Gastroesophageal sphincter (tissue), 4 donors: ENCODE data around the gene FEM1B. TPM values are rescaled to one million over a fixed set of nuclear protein-coding genes. Genes with fewer than 3 reads are reported as not detected.
A peak's percentile ranks its signal among the peaks of the same experiment; 100 is the strongest.

Experiments used
- ATAC-seq: fragments of 150-250 bp; one replicate; pipeline ENCODE4 v1.9.1; 2016; ENCODE audit warnings: mild to moderate bottlenecking, moderate library complexity
- H3K27ac ChIP-seq, 4 donors: fragments of 200-600 bp; sonication (generic) in 3 of 4; 1 replicate in 3 of 4; 2 replicates in 1 of 4; pipeline ENCODE4 v1.5.1; 2016 to 2019
- H3K27me3 ChIP-seq: fragments of 200-600 bp; sonication (generic); one replicate; pipeline ENCODE4 v1.5.1; 2019
- H3K36me3 ChIP-seq, 2 donors: fragments of 200-600 bp; sonication (generic); one replicate each; pipeline ENCODE4 v1.5.1; 2019; ENCODE audit warnings: control low read depth in 1 of 2
- H3K4me1 ChIP-seq, 3 donors: fragments of 200-600 bp; sonication (generic); 1 replicate in 2 of 3; 2 replicates in 1 of 3; pipeline ENCODE4 v1.5.1; 2016 to 2019; ENCODE audit warnings: control low read depth in 2 of 3
- H3K4me3 ChIP-seq, 2 donors: fragments of 200-600 bp; sonication (generic); one replicate each; pipeline ENCODE4 v1.5.1; 2019; ENCODE audit warnings: mild to moderate bottlenecking in 1 of 2, moderate library complexity in 1 of 2
- H3K9me3 ChIP-seq, 3 donors: fragments of 200-600 bp; sonication (generic); one replicate each; pipeline ENCODE4 v1.5.1; 2017 to 2019; ENCODE audit warnings: control low read depth in 2 of 3
- EP300 ChIP-seq: sonication (generic); formaldehyde crosslinking; IDR thresholded peaks from one replicate; pipeline ENCODE4 v1.6.1; 2017; ENCODE audit warnings: antibody characterized with exemption, mild to moderate bottlenecking
- POLR2A ChIP-seq, 2 donors: fragments of 450-650 bp; IDR thresholded peaks; one replicate each; pipeline ENCODE4 v1.6.1; 2017; ENCODE audit warnings: antibody characterized with exemption in 2 of 2, mild to moderate bottlenecking in 2 of 2, moderate library complexity in 1 of 2
- POLR2AphosphoS5 ChIP-seq: sonication (generic); formaldehyde crosslinking; IDR thresholded peaks from one replicate; pipeline ENCODE4 v1.6.1; 2017; ENCODE audit warnings: antibody characterized with exemption
- WGBS, 2 donors: methylation state at CpG; one replicate each; pipeline ENCODE4 v1.1.5; 2018; ENCODE audit warnings: low coverage in 1 of 2; 5-methylcytosine and 5-hydroxymethylcytosine counted together
- total RNA-seq, 4 donors: library from RNA; depleted of rRNA; stranded (reverse); fragments of >200 nt; gene quantifications; one replicate each; pipeline ENCODE4 v1.1.0, GENCODE V29; 2016
- TF ChIP-seq, protein P1 (sequence below), 4 experiments: fragments of 200-600 bp in 2 of 4; fragments of 450-650 bp in 2 of 4; sonication (generic) in 1 of 4; IDR thresholded peaks; one replicate each; pipeline ENCODE4 v1.5.1; 2017 to 2019; ENCODE audit warnings: antibody characterized with exemption in 4 of 4, mild to moderate bottlenecking in 2 of 4, moderate library complexity in 2 of 4

The FEM1B gene
- total RNA-seq, 4 donors from 2014 or later = 64.8 to 71.7 (median 67.5) TPM

DNA sequence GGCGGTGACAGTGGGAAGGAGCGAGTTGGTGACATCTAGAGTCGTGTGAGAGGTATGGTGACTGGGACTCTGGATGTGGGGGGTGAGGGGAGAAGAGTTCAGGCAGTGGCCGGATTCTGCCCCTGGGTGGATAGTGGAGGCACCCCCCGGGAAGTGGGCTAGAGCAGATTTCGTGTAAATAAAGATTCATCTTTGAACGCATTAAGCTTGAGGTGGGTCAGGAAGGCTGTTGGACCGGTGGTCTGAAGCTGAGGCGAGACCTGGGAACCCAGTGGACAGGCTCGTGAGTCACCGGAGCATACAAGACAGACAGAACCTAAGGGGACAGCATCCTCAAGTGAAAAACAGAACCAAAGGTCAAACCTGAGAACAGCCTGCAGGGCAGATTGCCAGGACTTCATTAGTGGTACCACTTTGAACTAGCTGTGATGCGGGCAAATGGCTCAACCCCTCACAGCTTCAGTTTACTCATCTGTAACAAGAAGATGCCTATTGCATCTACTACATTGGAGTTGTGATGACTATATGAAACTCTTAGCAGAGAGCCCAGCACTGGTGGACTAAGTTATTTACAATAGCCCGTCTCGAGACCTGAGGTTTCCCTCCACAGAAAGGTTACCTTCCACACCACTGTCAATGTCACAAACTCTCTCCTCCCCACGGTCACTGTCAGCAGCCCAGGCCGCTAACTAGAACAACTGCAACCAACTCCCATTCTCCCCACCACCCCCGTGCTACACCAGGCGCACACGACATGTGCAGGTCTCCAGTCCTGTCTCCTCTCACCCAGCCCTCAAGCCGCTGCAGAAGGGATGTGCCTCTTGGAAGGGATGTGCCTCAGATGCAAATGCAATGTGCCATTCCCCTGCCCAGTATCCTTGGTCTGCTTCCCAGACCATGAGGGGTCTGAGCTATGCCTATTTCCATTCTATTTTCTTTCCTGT, 47.1 kb upstream of the FEM1B start:
- TF ChIP-seq POLR2AphosphoS5 = no peak
- TF ChIP-seq POLR2A (IDR thresholded peaks at IDR 0.05) = no peak
- no peak for TF ChIP-seq EP300
- TF ChIP-seq, protein P1, sequence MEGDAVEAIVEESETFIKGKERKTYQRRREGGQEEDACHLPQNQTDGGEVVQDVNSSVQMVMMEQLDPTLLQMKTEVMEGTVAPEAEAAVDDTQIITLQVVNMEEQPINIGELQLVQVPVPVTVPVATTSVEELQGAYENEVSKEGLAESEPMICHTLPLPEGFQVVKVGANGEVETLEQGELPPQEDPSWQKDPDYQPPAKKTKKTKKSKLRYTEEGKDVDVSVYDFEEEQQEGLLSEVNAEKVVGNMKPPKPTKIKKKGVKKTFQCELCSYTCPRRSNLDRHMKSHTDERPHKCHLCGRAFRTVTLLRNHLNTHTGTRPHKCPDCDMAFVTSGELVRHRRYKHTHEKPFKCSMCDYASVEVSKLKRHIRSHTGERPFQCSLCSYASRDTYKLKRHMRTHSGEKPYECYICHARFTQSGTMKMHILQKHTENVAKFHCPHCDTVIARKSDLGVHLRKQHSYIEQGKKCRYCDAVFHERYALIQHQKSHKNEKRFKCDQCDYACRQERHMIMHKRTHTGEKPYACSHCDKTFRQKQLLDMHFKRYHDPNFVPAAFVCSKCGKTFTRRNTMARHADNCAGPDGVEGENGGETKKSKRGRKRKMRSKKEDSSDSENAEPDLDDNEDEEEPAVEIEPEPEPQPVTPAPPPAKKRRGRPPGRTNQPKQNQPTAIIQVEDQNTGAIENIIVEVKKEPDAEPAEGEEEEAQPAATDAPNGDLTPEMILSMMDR (IDR thresholded peaks at IDR 0.05) = no peak
- Histone ChIP-seq H3K36me3 (no peaks in the 10 kb centered on the region), H3K27me3 (no peaks in the 10 kb centered on the region), H3K27ac (peak overlapping the region in 3 of 4 donors; percentile 85 to 88 (median 86)), H3K4me3 (peak overlapping the region; percentile 69 to 75), H3K4me1 (peaks cover 0 to 32% (median 13%) of the 10 kb centered on the region in 3 donors), H3K9me3 (no peaks in the 10 kb centered on the region)
- no peak for ATAC-seq
- WGBS, 2 donors = 8 to 57% methylated on average over 2 to 18 of the region's 20 CpGs

DNA sequence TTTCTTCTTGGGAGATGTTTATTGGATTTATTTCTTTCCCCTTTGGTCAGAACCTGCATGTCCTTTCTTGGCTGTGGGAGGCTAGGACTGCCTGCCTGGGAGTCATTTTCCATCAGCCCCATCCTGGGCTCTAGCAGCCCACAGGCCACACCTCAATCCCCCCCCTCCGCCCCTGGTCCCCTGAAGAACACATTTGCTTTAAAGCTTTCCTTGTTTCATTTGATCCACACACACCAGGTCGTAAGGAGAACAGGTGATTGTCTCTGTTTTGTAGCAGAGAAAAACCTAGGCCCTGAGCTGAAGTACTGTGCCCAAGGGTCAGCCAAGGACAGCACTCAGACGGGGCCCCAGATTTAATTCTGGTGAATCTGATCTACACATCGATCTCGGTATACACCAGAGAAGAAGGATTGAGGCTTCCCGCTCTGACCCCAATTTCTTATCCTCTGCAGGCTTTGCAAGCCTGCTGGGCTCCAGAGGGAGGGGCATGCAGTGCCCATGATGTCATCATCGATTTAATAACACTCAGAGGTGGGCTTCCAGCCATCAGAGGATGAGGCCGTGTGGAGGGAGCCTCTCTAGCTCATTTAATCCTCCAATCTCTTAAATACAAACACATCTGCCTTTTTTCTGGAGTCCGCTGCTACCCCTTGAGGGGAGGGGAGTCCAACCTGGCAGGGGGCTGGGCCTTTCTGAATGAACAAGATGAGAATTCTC, 46.3 kb upstream of the FEM1B start:
- no peak overlapping the region for H3K4me3 ChIP-seq
- H3K27me3 ChIP-seq = no peaks in the 10 kb centered on the region
- 47 to 100% methylated on average over 2 to 6 of the region's 9 CpGs for WGBS, 2 donors
- no peak overlapping the region for H3K27ac ChIP-seq
- H3K9me3 ChIP-seq = no peaks in the 10 kb centered on the region
- no peak for ATAC-seq
- no peaks in the 10 kb centered on the region for H3K36me3 ChIP-seq
- TF ChIP-seq EP300 (no peak), POLR2A (IDR thresholded peaks at IDR 0.05) (no peak), POLR2AphosphoS5 (no peak)
- TF ChIP-seq, protein P1 (IDR thresholded peaks at IDR 0.05) = no peak
- peaks cover 0 to 32% (median 13%) of the 10 kb centered on the region in 3 donors for H3K4me1 ChIP-seq

DNA sequence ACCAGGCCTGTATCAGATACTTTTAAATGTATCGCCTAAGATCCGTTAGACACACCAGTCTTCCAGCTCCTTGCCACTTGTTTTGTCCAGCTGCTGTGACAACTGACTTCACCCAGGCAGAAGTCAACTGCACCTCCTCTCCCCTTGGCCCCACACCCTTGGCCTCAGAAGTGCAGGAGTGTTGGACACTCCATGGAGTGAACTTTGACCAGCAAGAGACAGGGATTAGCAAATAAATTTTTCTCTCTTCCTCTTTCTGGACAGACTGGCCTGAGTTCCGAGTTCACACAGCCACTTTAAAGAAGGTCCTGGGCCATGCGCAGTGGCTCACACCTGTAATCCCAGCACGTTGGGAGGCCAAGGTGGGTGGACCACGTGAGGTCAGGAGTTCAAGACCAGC, 45.1 kb upstream of the FEM1B start:
- Histone ChIP-seq H3K4me3 (no peak overlapping the region), H3K36me3 (no peaks in the 10 kb centered on the region), H3K9me3 (no peaks in the 10 kb centered on the region), H3K27ac (no peak overlapping the region), H3K4me1 (peaks cover 0 to 28% (median 13%) of the 10 kb centered on the region in 3 donors), H3K27me3 (no peaks in the 10 kb centered on the region)
- WGBS, 2 donors = 86% methylated on average over 3 of the region's 6 CpGs; no CpG with 5 or more reads in 1 of the 2 donors
- TF ChIP-seq EP300 (no peak), POLR2A (IDR thresholded peaks at IDR 0.05) (no peak), POLR2AphosphoS5 (no peak)
- TF ChIP-seq, protein P1 (IDR thresholded peaks at IDR 0.05) = no peak
- ATAC-seq = no peak

DNA sequence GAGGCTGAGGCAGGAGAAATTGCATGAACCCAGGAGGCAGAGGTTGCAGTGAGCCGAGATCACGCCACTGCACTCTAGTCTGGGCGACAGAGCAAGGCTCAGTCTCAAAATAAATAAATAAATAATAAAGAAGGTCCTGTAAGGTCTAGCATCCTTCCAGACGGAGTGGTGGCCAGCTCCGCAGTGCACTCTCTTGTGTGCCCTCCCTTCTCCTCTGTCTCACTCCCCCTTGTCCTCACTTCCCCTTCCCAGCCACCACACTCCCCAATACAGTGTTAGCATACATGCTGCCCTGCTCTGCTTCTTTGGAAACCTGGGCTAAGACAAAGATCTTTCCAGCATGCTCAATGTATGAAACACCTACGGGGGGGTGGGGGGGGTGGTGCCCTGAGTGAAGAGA, 44.6 kb upstream of the FEM1B start:
- WGBS, 2 donors = 83 to 96% methylated on average over 4 to 5 of the region's 6 CpGs
- no peaks in the 10 kb centered on the region for H3K36me3 ChIP-seq
- no peak for ATAC-seq
- no peak for TF ChIP-seq EP300
- TF ChIP-seq, protein P1 (IDR thresholded peaks at IDR 0.05) = no peak
- no peak for TF ChIP-seq POLR2A (IDR thresholded peaks at IDR 0.05)
- no peak for TF ChIP-seq POLR2AphosphoS5
- peaks cover 0 to 23% (median 11%) of the 10 kb centered on the region in 3 donors for H3K4me1 ChIP-seq
- no peaks in the 10 kb centered on the region for H3K9me3 ChIP-seq
- no peaks in the 10 kb centered on the region for H3K27me3 ChIP-seq
- no peak overlapping the region for H3K4me3 ChIP-seq
- no peak overlapping the region for H3K27ac ChIP-seq
